ENCODE measurements around the gene DGKB.
A peak's percentile ranks its signal among the peaks of the same experiment; 100 is the strongest.
"Not testable (repeated sequence)": the region's sequence is repeated elsewhere in the genome, so short reads cannot be mapped to it uniquely, and the experiment has no call there.

Gene DGKB

GRCh38 chr7:14552060-14552459, 350.5 kb downstream of the DGKB start:
- DNase-seq, result no peak

DNA sequence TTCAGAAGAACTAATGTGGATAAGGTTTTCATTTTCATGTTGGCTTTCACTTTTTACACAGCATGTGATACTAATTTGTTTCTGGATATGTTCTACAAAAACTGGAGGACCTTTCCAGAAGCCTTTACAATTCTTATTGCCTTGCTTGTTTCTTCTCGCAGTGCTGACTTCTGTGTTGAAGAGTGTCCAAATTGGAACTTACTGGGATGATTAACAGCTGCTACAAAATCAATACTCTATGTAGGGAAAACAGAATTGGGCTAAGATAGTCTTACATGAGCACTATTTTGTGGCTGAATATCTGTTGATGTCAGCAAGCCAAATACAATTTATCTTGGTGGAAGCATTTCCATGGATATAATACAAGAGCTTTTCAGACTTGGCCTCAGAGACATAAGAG, 351.2 kb downstream of the DGKB start:
- DNase-seq, result no peak

DNA sequence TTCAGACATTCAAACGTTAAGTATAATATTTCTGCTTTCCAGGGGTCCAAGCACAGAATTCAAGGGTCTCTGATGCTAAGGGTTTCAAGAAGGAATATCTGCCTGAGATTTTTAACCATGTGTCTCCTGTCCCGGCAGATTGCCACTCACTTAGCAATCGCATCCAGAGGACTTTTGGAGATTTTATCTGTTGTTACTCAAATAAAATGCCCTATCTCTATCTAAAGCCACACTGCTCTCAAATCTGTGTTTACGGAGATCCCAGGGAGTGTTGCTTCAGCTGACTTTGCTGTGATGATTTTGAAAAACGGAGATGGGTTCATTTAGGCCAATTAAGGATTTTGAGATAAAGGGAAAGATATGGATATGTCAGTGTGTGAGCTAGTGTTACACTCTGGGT, 359.9 kb downstream of the DGKB start:
- no peak for DNase-seq

GRCh38 chr7:14521183-14521582, 381.4 kb downstream of the DGKB start:
- no peak for DNase-seq

DNA sequence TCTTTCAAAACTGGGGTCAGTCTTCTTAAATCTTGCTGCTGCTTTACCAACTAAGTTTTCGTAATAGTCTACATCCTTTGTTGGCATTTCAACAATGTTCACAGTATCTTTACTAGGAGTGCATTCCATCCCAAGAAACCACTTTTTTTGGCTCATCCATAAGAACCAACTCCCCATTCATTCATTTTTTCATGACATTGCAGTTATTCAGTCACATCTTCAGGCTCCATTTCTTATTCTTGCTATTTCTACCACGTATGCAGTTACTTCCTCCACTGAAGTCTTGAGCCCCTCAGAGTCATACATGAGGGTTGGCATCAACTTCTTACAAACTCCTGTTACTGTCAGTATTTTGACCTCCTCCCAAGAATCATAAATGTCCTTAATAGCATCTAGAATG, 392.3 kb downstream of the DGKB start:
- DNase-seq, result no peak

- DNase-seq, result no peak
These were observed 394.9 kb downstream of the DGKB start for GRCh38 chr7:14507617-14508016.

- DNase-seq, result no peak
These were observed 396.6 kb downstream of the DGKB start for GRCh38 chr7:14505906-14506305.

DNA sequence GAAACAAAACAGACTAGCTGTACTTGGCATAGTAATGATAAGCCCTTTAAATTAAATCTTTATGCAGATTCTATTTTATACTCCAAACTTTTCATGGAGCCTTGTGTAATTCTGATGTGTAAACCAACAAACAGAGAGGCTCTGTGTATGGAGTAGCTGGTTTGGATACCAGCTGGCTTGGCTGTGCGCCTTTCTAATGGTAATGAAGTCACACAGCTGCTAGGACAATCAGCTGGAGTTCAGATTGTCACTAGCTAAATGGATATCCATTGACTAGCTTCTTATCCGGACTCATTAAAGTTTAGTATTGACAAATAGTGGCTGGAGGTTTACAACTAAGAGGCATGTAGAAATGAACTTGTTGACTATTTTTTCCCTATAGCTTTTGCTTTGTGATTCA, 398.4 kb downstream of the DGKB start:
- DNase-seq, result no peak

- DNase-seq, result no peak
These were observed 398.9 kb downstream of the DGKB start for GRCh38 chr7:14503623-14504022.

- no peak for DNase-seq
These were observed 401.1 kb downstream of the DGKB start for GRCh38 chr7:14501436-14501835.

DNA sequence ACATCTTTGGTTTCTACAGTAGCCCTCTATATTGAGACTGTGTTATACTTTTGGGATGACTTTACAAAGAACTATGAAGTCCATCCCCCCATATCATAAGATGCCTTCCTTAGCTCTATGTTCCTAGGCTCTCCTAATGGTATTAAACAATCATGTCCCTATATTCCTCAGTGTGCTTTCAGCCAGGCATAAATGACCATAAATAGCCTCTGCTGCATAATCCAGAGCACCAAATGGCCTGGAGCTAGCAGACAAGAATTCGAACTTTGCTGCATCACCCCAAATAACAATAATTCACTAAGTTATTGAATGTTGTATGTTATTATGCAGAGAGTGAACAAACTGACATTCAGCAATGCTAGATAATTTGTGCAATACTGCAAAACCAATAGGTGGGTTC, 405.2 kb downstream of the DGKB start:
- DNase-seq, result no peak

GRCh38 chr7:14495633-14496032, 406.9 kb downstream of the DGKB start:
- DNase-seq, result no peak

GRCh38 chr7:14487701-14488395, 414.7 kb downstream of the DGKB start:
- no peak for DNase-seq

DNA sequence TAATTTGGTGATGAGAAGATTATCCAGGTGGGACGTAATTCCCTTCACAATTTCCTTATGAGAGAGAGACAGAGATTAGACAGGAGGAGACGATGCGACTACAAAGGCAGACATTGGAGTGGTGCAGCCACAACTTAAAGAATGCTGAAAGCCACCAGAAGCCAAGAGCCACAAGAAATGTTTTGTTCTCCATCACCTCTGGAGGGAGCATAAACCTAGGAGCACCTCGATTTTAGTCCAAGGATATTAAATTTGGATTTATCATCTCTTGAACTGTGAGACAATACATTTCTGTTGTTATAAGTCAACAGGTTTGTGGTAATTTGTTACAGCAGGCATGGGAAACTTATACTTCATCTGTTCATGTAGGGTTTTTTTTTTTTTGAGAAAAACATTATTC, 418.9 kb downstream of the DGKB start:
- no peak for DNase-seq

DNA sequence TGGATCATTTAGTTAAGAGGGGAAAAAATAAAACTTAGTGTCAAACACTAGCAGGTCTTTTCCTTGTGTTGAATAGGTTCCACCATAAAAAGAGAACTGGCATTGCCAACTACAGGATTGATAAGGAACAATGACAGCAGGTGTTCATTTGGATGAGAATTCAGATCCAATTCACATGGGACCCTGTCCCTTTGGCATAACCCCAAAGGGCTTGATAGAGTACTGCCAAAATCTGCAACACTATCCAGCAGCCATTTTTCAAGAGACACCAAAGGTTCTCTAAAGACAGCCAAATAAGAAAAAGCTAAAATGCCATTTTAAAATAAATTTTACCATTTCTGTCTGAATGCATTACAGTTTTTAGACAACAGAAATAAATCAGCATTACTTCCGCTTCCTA, 422.3 kb downstream of the DGKB start:
- DNase-seq, result no peak

DNA sequence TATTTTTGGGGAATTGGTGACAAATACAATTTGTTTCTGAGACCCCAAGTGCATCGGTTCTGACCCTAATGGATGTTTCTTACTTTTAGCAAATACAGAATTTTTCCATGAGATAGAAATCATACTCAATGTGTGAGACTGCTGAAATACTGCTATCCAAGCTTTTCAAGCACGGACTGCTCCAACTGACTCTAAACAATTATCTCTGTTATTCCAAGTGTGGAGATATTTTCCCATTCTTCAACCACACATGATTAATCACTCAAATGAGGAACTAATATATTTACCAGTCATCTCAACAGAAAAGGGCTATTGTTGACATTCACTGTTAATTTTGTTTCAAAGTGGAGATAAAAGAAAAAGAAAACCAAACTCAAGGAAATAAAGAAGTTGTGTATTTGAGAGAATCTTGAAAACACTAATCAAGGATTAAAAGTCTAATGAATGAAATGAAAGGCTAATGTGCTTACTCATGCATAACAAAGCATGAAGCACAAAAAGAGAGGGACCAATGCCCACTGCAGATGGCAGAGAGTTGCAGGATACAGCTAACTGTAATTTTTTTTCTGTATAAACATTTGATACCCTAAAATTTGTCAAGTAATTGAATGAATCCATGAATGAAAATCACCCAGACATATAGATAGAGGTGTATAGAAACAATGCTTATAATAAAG, 423.6 kb downstream of the DGKB start:
- no peak for DNase-seq

DNA sequence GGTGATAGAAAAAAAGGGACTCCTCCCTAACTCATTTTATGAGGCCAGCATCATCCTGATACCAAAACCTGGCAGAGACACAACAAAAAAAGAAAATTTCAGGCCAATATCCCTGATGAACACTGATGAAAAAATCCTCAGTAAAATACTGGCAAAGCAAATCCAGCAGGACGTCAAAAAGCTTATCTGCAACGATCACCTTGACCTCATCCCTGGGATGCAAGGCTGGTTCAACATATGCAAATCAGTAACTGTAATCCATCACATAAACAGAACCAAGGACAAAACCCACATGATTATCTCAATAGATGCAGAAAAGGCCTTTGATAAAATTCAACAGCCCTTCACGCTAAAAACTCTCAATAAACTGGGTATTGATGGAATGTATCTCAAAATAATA, 440.8 kb downstream of the DGKB start:
- not testable (repeated sequence) for DNase-seq

DNA sequence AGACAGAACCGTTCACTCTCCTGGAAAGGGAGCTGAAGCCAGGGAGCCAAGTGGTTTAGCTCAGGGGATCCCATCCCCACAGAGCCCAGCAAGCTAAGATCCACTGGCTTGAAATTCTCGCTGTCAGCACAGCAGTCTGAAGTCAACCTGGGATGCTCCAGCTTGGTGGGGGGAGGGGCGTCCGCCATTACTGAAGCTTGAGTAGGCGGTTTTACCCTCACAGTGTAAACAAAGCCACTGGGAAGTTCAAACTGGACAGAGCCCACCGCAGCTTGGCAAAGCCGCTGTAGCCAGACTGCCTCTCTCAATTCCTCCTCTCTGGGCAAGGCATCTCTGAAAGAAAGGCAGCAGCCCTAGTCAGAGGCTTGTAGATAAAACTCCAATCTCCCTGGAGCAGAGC, 443.7 kb downstream of the DGKB start:
- DNase-seq, result not testable (repeated sequence)

DNA sequence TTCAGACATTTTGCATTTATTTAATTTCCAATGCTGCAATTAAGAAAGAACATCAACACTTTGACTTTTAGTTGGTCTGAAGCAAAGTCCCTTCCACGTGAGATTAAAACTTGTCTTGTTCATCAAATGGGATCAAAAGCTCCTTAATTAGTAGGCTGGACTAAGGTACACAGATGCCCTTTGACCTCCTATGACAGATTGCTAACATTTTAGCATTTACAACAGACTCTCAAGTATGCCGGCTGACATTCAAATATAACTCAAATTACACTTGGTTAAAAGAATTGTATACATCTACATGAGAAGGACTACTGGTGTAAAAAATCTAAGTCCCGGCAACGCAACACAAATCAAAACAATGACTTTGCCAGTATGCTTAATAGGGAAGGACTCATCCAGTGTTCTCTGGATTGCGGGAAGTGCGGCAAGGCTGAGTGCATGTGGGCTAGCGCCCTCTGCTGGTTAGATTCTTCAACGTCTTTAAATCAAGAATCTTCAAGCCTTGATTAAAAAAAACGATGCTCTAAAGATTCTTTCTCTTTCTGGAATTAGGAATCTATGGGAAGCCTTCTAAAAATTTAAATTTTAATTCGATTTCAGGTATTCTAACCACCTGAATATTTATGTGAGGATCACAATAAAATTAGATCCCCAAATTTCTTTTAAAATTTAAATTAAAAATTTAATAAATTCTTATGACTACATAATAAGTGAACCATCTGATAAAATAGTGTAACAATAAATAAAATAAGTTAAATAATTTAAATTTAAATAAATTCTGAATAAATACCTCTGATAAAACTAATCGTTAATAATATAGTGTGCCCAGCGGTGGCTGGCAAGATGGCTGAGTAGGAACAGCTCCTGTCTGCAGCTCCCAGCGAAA, 444.7 kb downstream of the DGKB start:
- peak; percentile 83 for DNase-seq

- DNase-seq, result no peak
These were observed 453.3 kb downstream of the DGKB start for GRCh38 chr7:14449291-14449690.

GRCh38 chr7:14446829-14447228, 455.7 kb downstream of the DGKB start:
- DNase-seq, result no peak

DNA sequence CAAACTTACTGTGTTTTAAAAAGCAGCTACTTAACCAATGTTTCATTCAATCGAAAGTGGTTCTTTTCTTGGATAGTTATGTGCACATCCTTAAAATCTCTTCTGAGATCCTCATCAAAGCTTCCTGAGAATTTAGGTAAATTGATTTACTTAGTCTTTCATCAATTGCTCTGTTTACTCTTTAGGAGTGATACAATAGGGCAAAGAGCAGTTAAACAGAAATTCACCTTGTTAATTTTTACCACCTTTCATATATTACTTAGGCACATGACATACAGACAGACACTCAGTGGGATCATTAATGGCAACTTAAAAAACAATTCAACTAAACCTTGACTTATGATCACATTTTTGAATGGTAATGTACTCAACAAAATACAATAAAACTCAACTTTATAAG, 456.3 kb downstream of the DGKB start:
- DNase-seq, result no peak

DNA sequence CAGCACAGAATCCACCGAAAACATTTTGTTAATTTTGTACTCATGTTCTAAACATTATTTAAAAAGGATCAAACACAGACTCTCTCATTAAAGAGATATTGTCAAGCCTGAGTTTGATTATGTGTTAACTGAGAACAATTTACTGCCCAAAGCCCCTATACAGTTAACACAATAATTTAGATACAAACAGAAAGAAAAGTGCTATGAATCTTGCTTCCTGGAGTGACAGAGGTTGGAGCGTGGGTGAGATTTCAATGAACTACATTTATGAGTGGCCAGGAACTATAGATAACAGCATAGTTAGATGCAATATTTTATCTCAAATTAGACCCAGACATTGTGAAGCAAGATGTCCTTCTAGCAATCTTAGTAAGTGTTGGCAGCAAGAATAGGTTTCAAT, 464.2 kb downstream of the DGKB start:
- DNase-seq, result no peak

GRCh38 chr7:14436878-14437277, 465.7 kb downstream of the DGKB start:
- DNase-seq, result no peak

Data from NCI-H2107 (cell line).